Measurements from ENCODE around the gene OSR1.

Gene OSR1

GRCh38 chr2:19357402-19358241 is 801 bp downstream of the OSR1 start:
- DNase-seq: no peak

- no peak for DNase-seq
Observed at GRCh38 chr2:19356545-19357401, 1.6 kb downstream of the OSR1 start.

GRCh38 chr2:19355931-19356544 is 2.4 kb downstream of the OSR1 start:
- no peak for DNase-seq

- no peak for DNase-seq
Observed at GRCh38 chr2:19355416-19355821, 3.0 kb downstream of the OSR1 start.

GRCh38 chr2:19355014-19355405 is 3.4 kb downstream of the OSR1 start:
- no peak for DNase-seq

GRCh38 chr2:19353721-19354050 is 4.7 kb downstream of the OSR1 start:
- no peak for DNase-seq

- no peak for DNase-seq
Observed at GRCh38 chr2:19352946-19353720, 5.3 kb downstream of the OSR1 start.

- DNase-seq: no peak
Observed at GRCh38 chr2:19351899-19352697, 6.3 kb downstream of the OSR1 start.

- no peak for DNase-seq
Observed at GRCh38 chr2:19351499-19351898, 6.9 kb downstream of the OSR1 start.

GRCh38 chr2:19350678-19351401 is 7.6 kb downstream of the OSR1 start:
- DNase-seq: no peak

- peak; percentile 68 for DNase-seq
Observed at GRCh38 chr2:19349911-19350677, 8.3 kb downstream of the OSR1 start.

GRCh38 chr2:19348692-19349091 is 9.7 kb downstream of the OSR1 start:
- no peak for DNase-seq

- peak; percentile 94 for DNase-seq
Observed at GRCh38 chr2:19347619-19348562, 10.5 kb downstream of the OSR1 start.

GRCh38 chr2:19346983-19347618 is 11.3 kb downstream of the OSR1 start:
- no peak for DNase-seq

GRCh38 chr2:19337742-19338141 is 20.7 kb downstream of the OSR1 start:
- DNase-seq: no peak

GRCh38 chr2:19337202-19337601 is 21.2 kb downstream of the OSR1 start:
- no peak for DNase-seq

GRCh38 chr2:19336781-19337180 is 21.6 kb downstream of the OSR1 start:
- DNase-seq: no peak

GRCh38 chr2:19332503-19332902 is 25.9 kb downstream of the OSR1 start:
- DNase-seq: no peak

GRCh38 chr2:19331450-19331849 is 27.0 kb downstream of the OSR1 start:
- DNase-seq: no peak

Measured in CD4-positive, alpha-beta T cell treated with Interleukin-6 for 4 hours (primary cell).